A549 (cell line): ENCODE data around the gene POLR2C.

ENCODE experiments used
- CBX8 ChIP-seq: fragments of 200-600 bp; sonication (generic); IDR thresholded peaks from 2 replicates; pipeline ENCODE4 v1.6.1; 2016
- EP300 ChIP-seq, 2 experiments: fragments of >200 bp; sonication (Bioruptor Twin); formaldehyde crosslinking; IDR thresholded peaks; 2 replicates in 1 of 2; 3 replicates in 1 of 2; pipeline ENCODE4 v1.6.1; 2016 to 2017
- HDAC2 ChIP-seq: fragments of 200-600 bp; sonication (generic); IDR thresholded peaks from 2 replicates; pipeline ENCODE4 v1.6.1; 2016
- HOXB13 ChIP-seq: fragments of 250-450 bp; sonication (Bioruptor Pico); IDR thresholded peaks from 2 replicates; pipeline ENCODE4 v1.5.0; 2020; ENCODE audit warnings: low read depth, mild to moderate bottlenecking, moderate library complexity
- MAFK ChIP-seq: fragments of 450-650 bp; IDR thresholded peaks from 2 replicates; pipeline ENCODE4 v1.6.1; 2014; ENCODE audit not compliant: partially characterized antibody
- MAZ ChIP-seq: fragments of 150-350 bp; IDR thresholded peaks from 2 replicates; pipeline ENCODE4 v1.6.1; 2014; ENCODE audit warnings: antibody characterized with exemption, low read depth, low read length, borderline replicate concordance
- NR3C1 ChIP-seq: fragments of >200 bp; sonication (Bioruptor Twin); formaldehyde crosslinking; IDR thresholded peaks from 3 replicates; pipeline ENCODE4 v1.6.1; 2017
- POLR2A ChIP-seq: IDR thresholded peaks from 2 replicates; pipeline ENCODE4 v1.6.1; 2012; ENCODE audit warnings: mild to moderate bottlenecking, low read length
- SREBF2 ChIP-seq: fragments of 450-650 bp; IDR thresholded peaks from 2 replicates; pipeline ENCODE4 v1.6.1; 2014; ENCODE audit warnings: mild to moderate bottlenecking, moderate library complexity
- TF ChIP-seq, protein P1 (sequence below): fragments of >200 bp; sonication (Bioruptor Twin); formaldehyde crosslinking; IDR thresholded peaks from 3 replicates; pipeline ENCODE4 v1.5.1; 2016
- TF ChIP-seq, protein P2 (sequence below): IDR thresholded peaks from 2 replicates; pipeline ENCODE4 v1.6.1; 2012
- TF ChIP-seq, protein P3 (sequence below): fragments of 200-600 bp; sonication (generic); IDR thresholded peaks from 2 replicates; pipeline ENCODE4 v1.6.1; 2016; ENCODE audit warnings: antibody characterized with exemption, mild to moderate bottlenecking, moderate library complexity

DNA sequence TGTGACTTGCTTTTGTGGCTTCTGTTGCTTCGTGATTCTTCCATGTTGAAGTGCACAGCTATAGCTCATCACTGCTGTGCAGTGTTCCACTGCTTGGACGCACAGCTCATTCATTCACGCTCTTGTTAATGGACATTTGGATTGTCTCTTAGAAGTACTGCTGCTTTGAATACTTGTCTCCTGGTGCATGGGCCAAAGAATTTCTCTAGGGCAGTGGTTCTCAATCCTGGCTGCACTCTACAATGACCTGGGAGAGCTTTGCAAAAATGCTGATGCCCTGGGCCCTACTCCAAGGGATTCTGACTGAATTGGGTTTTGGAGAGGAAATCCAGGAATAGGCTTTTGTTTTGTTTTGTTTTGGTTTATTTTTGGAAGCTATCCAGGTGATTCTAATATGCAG lies 37.9 kb upstream of the POLR2C start:
- TF ChIP-seq EP300 (IDR thresholded peaks at IDR 0.05) (no peak), POLR2A (no peak), MAFK (no peak), HDAC2 (no peak), HOXB13 (CRISPR knock-in tag) (no peak), CBX8 (no peak), NR3C1 (no peak), SREBF2 (no peak), MAZ (no peak)
- TF ChIP-seq, protein P1, sequence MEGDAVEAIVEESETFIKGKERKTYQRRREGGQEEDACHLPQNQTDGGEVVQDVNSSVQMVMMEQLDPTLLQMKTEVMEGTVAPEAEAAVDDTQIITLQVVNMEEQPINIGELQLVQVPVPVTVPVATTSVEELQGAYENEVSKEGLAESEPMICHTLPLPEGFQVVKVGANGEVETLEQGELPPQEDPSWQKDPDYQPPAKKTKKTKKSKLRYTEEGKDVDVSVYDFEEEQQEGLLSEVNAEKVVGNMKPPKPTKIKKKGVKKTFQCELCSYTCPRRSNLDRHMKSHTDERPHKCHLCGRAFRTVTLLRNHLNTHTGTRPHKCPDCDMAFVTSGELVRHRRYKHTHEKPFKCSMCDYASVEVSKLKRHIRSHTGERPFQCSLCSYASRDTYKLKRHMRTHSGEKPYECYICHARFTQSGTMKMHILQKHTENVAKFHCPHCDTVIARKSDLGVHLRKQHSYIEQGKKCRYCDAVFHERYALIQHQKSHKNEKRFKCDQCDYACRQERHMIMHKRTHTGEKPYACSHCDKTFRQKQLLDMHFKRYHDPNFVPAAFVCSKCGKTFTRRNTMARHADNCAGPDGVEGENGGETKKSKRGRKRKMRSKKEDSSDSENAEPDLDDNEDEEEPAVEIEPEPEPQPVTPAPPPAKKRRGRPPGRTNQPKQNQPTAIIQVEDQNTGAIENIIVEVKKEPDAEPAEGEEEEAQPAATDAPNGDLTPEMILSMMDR = no peak
- TF ChIP-seq, protein P2, sequence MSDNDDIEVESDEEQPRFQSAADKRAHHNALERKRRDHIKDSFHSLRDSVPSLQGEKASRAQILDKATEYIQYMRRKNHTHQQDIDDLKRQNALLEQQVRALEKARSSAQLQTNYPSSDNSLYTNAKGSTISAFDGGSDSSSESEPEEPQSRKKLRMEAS = no peak
- TF ChIP-seq, protein P3, sequence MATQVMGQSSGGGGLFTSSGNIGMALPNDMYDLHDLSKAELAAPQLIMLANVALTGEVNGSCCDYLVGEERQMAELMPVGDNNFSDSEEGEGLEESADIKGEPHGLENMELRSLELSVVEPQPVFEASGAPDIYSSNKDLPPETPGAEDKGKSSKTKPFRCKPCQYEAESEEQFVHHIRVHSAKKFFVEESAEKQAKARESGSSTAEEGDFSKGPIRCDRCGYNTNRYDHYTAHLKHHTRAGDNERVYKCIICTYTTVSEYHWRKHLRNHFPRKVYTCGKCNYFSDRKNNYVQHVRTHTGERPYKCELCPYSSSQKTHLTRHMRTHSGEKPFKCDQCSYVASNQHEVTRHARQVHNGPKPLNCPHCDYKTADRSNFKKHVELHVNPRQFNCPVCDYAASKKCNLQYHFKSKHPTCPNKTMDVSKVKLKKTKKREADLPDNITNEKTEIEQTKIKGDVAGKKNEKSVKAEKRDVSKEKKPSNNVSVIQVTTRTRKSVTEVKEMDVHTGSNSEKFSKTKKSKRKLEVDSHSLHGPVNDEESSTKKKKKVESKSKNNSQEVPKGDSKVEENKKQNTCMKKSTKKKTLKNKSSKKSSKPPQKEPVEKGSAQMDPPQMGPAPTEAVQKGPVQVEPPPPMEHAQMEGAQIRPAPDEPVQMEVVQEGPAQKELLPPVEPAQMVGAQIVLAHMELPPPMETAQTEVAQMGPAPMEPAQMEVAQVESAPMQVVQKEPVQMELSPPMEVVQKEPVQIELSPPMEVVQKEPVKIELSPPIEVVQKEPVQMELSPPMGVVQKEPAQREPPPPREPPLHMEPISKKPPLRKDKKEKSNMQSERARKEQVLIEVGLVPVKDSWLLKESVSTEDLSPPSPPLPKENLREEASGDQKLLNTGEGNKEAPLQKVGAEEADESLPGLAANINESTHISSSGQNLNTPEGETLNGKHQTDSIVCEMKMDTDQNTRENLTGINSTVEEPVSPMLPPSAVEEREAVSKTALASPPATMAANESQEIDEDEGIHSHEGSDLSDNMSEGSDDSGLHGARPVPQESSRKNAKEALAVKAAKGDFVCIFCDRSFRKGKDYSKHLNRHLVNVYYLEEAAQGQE = no peak
